ENCODE measurements around the gene MADCAM1.

- TF ChIP-seq GATA2 (IDR thresholded peaks at IDR 0.05; ENCODE audit: low read depth, low read length), result no peak
- TF ChIP-seq GATA3 (IDR thresholded peaks at IDR 0.05; ENCODE audit: low read depth, low read length), result no peak
These were observed 1.9 kb upstream of the MADCAM1 start for GRCh38 chr19:494171-495080.
